Colonic mucosa (tissue), 4 donors: ENCODE data around the gene MDFI. TPM values are rescaled to one million over a fixed set of nuclear protein-coding genes. Genes with fewer than 3 reads are reported as not detected.

Experiments
- DNase-seq: peaks from one replicate; pipeline ENCODE4 v3.0.0-alpha.2; 2020
- H3K27ac ChIP-seq: fragments of 200-600 bp; one replicate; pipeline ENCODE4 v1.8.0; 2021
- H3K27me3 ChIP-seq: fragments of 200-600 bp; one replicate; pipeline ENCODE4 v1.8.0; 2021
- H3K36me3 ChIP-seq: fragments of 200-600 bp; one replicate; pipeline ENCODE4 v1.8.0; 2021
- H3K4me1 ChIP-seq: fragments of 200-600 bp; one replicate; pipeline ENCODE4 v1.8.0; 2021; ENCODE audit warnings: mild to moderate bottlenecking
- H3K4me3 ChIP-seq: fragments of 200-600 bp; one replicate; pipeline ENCODE4 v1.8.0; 2021
- H3K9ac ChIP-seq, 2 donors: one replicate each; pipeline ENCODE4 v1.7.0; 2013; ENCODE audit warnings: control low read depth in 2 of 2, low read depth in 2 of 2, low read length in 2 of 2
- H3K9me3 ChIP-seq: fragments of 200-600 bp; one replicate; pipeline ENCODE4 v1.8.0; 2021
- intact Hi-C: fragments of 100-400 bp; cut with DNase I; formaldehyde crosslinking; loops from one replicate; pipeline ENCODE4 v1.14.1; 2022
- total RNA-seq, 2 donors: library from RNA; stranded (reverse); fragmentation: NEBNext Ultra II Directional in 1 of 2; extraction: Animal tissue kit (Norgen Biotek cat#: 25700) in 1 of 2; gene quantifications; one replicate each; pipeline ENCODE4 v1.2.1, GENCODE V29; 2021
- TF ChIP-seq, protein P1 (sequence below): fragments of 200-600 bp; IDR thresholded peaks from one replicate; pipeline ENCODE4 v1.8.0; 2022; ENCODE audit warnings: antibody characterized with exemption, mild to moderate bottlenecking
- donor health status: healthy.
- donor health status: DM: no; HTN: no; CAD: no.
- donor health status: DM: no; HTN: no; CAD: no.

Gene MDFI
- total RNA-seq, 2 donors from 2014 or later: 1.1 to 1.9 TPM

DNA sequence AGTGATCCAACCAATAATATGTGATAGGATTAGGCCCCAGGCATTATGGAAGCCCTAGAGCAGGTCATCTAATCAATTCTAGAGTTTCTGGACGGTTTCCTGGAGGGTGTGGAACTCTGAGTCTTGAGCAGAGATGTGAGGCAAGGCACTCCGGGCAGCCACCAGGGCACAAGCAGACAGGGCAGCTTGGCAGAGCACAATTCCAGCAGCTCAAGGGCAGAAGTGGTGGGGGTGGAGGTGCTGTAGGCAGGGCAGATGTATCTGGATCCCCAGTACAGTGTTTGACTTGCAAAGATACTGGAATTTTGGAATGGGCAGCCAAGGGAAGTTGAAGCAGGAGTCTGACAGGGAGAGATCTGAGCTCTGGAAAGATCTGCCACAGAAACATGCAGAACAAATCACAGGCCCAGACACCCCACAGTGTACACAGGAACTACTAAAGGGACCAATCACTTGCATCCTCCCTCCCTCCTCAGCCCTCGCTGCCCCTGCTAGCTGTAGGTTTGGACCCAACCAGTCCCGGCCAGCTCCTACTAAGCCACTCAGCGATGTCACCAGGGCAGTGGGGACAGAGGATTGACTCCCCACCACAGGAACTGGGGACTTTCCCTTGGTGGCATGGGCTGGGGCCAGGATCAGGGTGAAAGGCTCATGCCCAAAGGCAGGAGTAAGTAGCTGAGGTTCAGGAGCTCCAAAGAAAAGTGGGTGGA lies 50.1 kb downstream of the MDFI start:
- Histone ChIP-seq H3K27ac (no peak overlapping the region), H3K9me3 (no peaks in the 10 kb centered on the region), H3K4me1 (no peaks in the 10 kb centered on the region), H3K27me3 (no peaks in the 10 kb centered on the region), H3K36me3 (no peaks in the 10 kb centered on the region), H3K9ac (no peak overlapping the region), H3K4me3 (no peak overlapping the region)
- TF ChIP-seq, protein P1, sequence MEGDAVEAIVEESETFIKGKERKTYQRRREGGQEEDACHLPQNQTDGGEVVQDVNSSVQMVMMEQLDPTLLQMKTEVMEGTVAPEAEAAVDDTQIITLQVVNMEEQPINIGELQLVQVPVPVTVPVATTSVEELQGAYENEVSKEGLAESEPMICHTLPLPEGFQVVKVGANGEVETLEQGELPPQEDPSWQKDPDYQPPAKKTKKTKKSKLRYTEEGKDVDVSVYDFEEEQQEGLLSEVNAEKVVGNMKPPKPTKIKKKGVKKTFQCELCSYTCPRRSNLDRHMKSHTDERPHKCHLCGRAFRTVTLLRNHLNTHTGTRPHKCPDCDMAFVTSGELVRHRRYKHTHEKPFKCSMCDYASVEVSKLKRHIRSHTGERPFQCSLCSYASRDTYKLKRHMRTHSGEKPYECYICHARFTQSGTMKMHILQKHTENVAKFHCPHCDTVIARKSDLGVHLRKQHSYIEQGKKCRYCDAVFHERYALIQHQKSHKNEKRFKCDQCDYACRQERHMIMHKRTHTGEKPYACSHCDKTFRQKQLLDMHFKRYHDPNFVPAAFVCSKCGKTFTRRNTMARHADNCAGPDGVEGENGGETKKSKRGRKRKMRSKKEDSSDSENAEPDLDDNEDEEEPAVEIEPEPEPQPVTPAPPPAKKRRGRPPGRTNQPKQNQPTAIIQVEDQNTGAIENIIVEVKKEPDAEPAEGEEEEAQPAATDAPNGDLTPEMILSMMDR: no peak
- no peak for DNase-seq
- intact Hi-C loops: no loop called here

DNA sequence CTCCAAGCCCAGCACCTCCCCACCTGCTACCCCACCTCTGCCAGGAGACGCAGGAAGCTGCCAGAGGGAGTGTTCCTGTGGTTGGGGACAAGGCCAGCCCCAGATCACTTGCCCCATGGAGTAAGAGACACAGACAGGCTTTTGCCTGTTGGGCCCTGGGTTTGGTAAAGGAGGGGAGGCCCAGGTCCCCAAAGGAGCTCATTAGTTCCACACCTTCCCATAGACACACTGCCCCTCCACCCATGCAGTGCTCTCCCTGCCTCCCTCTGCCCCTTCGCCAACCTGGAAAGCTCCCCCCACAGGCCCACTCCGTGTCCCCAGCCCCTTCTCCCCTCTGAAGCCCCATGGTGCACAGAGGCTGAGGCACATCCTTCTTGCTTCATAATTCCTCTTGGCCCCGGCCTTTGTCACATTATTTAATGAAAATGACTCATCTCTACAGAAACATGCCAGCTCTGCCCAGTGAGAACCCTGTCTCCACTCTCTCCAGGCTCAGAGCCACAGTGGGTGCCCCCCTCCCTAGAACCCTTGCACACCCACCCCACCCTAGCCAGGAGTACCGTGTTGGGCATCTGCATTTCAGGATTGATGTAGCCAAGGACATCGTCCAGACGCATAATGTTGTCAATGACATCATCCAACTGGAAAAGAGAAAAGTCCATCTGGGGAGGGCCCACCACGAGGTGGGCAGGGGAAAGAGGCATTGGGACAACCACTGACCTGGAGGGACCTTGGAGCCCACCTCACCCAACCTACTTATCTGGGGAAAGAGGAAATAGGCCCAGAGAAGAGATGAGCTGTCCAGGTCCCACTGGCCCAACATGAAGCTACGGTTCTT lies 51.1 kb downstream of the MDFI start:
- no peaks in the 10 kb centered on the region for H3K36me3 ChIP-seq
- intact Hi-C loops: no loop called here
- H3K27ac ChIP-seq: no peak overlapping the region
- TF ChIP-seq, protein P1: no peak
- H3K4me1 ChIP-seq: no peaks in the 10 kb centered on the region
- no peak overlapping the region for H3K9ac ChIP-seq
- H3K27me3 ChIP-seq: no peaks in the 10 kb centered on the region
- no peak for DNase-seq
- H3K9me3 ChIP-seq: no peaks in the 10 kb centered on the region
- H3K4me3 ChIP-seq: no peak overlapping the region

DNA sequence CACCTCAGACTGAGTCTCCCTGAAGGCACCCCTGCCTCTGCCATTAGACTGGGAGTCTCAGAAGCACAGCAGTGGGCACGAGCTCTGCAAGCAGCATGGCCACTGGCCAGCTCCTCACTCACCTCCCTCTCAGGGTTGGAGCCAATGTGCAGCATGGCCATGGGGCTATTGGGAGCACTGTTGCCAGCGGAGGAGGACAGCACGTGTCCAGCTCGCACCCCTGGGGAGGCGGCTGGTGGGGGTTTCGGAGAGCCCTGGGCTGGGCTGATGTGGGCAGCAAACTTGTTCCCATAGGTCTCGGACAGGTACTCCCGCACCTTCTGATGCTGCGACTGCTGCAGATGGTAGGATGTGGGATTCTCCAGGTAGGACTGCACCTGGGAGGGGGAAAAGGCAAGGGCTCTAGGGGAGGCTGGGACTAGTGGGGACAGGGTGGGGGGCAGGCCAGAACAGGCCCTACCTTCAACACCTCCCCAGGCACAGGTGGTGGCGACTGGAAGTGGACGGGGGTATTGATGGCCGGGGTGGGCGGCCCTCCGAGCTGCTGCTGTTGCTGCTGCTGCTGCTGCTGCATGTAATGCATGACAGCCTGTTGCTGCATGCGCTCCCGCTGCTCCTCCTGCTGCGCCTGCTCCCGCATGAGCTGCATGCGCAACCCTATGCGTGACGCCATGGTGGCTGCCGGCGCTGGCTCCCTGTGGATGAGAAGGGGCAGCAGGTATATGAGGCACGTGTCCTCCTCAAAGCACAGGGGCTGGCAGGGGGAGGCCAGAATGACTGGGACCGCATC lies 52.5 kb downstream of the MDFI start:
- Histone ChIP-seq H3K27me3 (no peaks in the 10 kb centered on the region), H3K36me3 (no peaks in the 10 kb centered on the region), H3K9me3 (no peaks in the 10 kb centered on the region), H3K9ac (no peak overlapping the region), H3K4me1 (no peaks in the 10 kb centered on the region), H3K4me3 (no peak overlapping the region), H3K27ac (no peak overlapping the region)
- no peak for DNase-seq
- TF ChIP-seq, protein P1: no peak
- intact Hi-C loops: no loop called here

DNA sequence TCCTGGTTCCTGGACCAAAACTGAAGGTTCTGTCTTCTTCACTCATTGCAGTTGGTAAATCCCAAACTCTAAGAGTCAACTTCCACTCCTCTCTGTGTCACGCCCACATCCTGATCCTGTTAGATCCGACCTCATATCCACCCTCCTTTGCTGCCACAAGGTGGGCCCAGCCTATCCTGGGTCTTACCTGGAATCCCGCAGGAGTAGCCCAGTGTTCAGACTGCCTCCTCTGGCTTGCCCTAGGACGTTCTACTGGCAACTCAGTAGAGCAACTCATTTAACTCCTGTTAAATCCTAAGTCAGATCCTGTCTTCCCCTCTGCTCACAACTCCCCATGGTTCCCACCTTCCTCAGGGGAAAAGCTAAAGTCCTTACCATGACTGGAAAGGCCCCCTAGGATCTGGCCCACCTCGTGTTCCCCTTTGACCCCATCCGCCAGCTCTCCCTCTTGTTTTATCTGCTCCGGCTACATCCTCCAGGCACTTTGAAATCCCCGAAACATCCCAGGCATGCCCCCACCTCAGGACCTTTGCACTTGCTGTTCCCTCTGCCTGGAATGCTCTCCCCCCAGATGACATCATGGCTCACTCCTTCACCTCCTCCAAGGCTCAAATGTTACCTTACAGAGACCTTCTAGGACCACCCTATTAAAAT lies 53.3 kb downstream of the MDFI start:
- TF ChIP-seq, protein P1: no peak
- H3K9ac ChIP-seq: no peak overlapping the region
- no peaks in the 10 kb centered on the region for H3K27me3 ChIP-seq
- no peak overlapping the region for H3K4me3 ChIP-seq
- no peak for DNase-seq
- H3K36me3 ChIP-seq: no peaks in the 10 kb centered on the region
- intact Hi-C loops: no loop called here
- no peaks in the 10 kb centered on the region for H3K4me1 ChIP-seq
- H3K9me3 ChIP-seq: no peaks in the 10 kb centered on the region
- no peak overlapping the region for H3K27ac ChIP-seq
